Measurements from ENCODE around the gene CSRNP3.
"Not testable (repeated sequence)": the region's sequence is repeated elsewhere in the genome, so short reads cannot be mapped to it uniquely, and the experiment has no call there.

CSRNP3 gene

DNA sequence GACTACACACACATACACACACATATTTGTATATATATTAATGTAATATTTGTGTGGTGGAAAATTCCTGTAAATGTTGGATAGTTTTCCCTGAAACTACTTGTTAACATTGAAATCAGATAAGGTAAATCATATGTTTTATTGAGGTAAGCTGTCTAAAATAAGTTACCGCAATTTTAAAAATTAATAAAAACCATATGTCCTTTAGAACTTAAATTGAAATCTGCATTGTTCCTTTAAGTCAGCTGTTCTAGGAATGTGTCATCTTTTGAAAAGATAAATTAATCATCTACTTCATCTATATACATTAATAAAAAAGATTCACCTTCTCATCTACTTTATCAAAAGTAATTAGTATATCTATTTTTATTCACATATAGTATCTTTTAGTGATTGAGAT lies 102.0 kb downstream of the CSRNP3 start:
- Mint-ChIP-seq H3K27me3 (peaks cover 9 to 18% of the 10 kb centered on the region in 2 donors), H3K4me1 (ENCODE audit: low read depth in 2 of 2) (no peaks in the 10 kb centered on the region), H3K36me3 (ENCODE audit: insufficient read depth) (no peaks in the 10 kb centered on the region), H3K4me3 (no peak overlapping the region), H3K9me3 (no peaks in the 10 kb centered on the region), H3K27ac (no peak overlapping the region)
- DNase-seq (no peak), ATAC-seq (replicated peaks) (no peak)

- no peak for DNase-seq
- no peak for ATAC-seq (replicated peaks)
- H3K4me1 Mint-ChIP-seq (ENCODE audit: low read depth in 2 of 2): no peaks in the 10 kb centered on the region
- H3K27me3 Mint-ChIP-seq: peaks cover 9 to 13% of the 10 kb centered on the region in 2 donors
- no peak overlapping the region for H3K4me3 Mint-ChIP-seq
- no peaks in the 10 kb centered on the region for H3K9me3 Mint-ChIP-seq
- H3K36me3 Mint-ChIP-seq (ENCODE audit: insufficient read depth): no peaks in the 10 kb centered on the region
- H3K27ac Mint-ChIP-seq: no peak overlapping the region
Observed at GRCh38 chr2:165572151-165572550, 102.7 kb downstream of the CSRNP3 start.

DNA sequence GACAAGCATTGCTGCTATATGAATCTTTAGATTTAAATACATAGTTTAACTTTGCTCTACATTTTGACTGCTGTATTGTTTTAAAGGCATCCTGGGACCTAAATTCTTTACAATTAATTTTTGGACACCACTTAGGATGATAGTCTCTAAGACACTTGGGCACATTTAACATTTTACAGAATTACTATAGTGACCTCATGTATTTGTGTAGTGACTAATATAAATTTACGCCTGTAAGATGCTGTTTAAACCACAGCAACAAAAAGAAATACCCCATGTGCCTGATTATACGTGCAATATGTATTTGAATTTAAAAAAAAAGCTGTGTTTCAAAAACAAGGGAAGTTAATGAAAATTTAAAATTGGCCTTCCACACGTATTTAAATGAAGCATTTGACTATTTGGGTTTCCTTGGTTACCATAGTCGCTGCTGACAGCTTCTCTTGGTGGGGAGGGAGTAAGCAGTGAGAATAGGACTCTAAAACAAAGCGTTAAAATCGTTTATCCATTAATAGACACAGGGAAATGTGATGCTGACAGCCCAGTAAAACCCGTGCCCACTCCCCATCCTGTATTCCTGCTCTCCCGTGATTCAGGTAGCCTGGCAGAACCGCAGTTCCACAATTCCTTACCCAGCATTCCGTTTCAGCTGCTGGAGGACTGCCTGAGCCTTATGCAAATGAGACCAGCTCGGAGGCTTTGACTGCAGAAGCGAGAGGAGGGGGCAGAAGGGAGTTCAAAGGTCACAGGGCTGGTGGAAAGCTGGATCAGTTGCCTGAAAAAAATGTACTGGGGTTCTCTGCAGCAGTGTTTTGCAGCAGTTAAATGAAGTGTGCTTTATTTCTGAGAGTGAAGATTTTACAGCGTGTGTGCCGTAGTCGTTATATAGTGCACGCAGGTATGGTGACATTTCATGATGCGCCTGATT lies 104.3 kb downstream of the CSRNP3 start:
- ATAC-seq (replicated peaks) (no peak), DNase-seq (no peak)
- H3K36me3 Mint-ChIP-seq (ENCODE audit: insufficient read depth): no peaks in the 10 kb centered on the region
- no peaks in the 10 kb centered on the region for H3K9me3 Mint-ChIP-seq
- no peak overlapping the region for H3K27ac Mint-ChIP-seq
- no peaks in the 10 kb centered on the region for H3K4me1 Mint-ChIP-seq (ENCODE audit: low read depth in 2 of 2)
- peaks cover 6 to 9% of the 10 kb centered on the region in 2 donors for H3K27me3 Mint-ChIP-seq
- H3K4me3 Mint-ChIP-seq: no peak overlapping the region

GRCh38 chr2:165575044-165575615 lies 105.6 kb downstream of the CSRNP3 start:
- Mint-ChIP-seq H3K9me3 (no peaks in the 10 kb centered on the region), H3K27ac (no peak overlapping the region), H3K4me3 (no peak overlapping the region), H3K4me1 (ENCODE audit: low read depth in 2 of 2) (no peaks in the 10 kb centered on the region), H3K27me3 (peaks cover 5 to 9% of the 10 kb centered on the region in 2 donors), H3K36me3 (ENCODE audit: insufficient read depth) (no peaks in the 10 kb centered on the region)
- DNase-seq (no peak), ATAC-seq (replicated peaks) (no peak)

- no peaks in the 10 kb centered on the region for H3K4me1 Mint-ChIP-seq (ENCODE audit: low read depth in 2 of 2)
- DNase-seq: no peak
- no peak overlapping the region for H3K4me3 Mint-ChIP-seq
- H3K27ac Mint-ChIP-seq: no peak overlapping the region
- H3K9me3 Mint-ChIP-seq: no peaks in the 10 kb centered on the region
- peaks cover 0 to 9% of the 10 kb centered on the region in 2 donors for H3K27me3 Mint-ChIP-seq
- no peaks in the 10 kb centered on the region for H3K36me3 Mint-ChIP-seq (ENCODE audit: insufficient read depth)
- ATAC-seq (replicated peaks): no peak
Observed at GRCh38 chr2:165576409-165577154, 107.1 kb downstream of the CSRNP3 start.

DNA sequence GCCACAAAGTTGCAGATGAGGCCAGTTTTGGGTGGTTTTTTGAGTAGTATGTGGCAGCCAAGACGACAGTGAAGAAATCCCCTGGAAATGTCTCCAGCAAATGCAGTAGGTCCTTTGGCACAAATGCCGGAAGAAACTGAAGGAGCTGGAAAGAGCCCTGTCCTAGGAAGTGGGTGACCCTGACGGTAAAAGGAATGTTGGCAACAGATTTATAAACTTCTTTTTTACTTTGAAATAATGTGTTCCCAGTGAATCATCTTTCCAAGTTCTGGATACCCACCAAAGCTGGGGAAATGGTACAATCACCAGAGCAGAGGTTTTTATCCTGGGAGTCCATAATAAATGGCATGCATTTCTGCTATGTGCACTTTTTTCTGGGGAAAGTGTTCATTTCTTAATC lies 112.9 kb downstream of the CSRNP3 start:
- Mint-ChIP-seq H3K9me3 (no peaks in the 10 kb centered on the region), H3K27me3 (no peaks in the 10 kb centered on the region), H3K27ac (no peak overlapping the region), H3K4me3 (no peak overlapping the region), H3K4me1 (ENCODE audit: low read depth in 2 of 2) (no peaks in the 10 kb centered on the region), H3K36me3 (ENCODE audit: insufficient read depth) (no peaks in the 10 kb centered on the region)
- ATAC-seq (replicated peaks): no peak
- DNase-seq: no peak

- Mint-ChIP-seq H3K4me3 (no peak overlapping the region), H3K9me3 (no peaks in the 10 kb centered on the region), H3K36me3 (ENCODE audit: insufficient read depth) (no peaks in the 10 kb centered on the region), H3K27ac (no peak overlapping the region), H3K4me1 (ENCODE audit: low read depth in 2 of 2) (no peaks in the 10 kb centered on the region), H3K27me3 (no peaks in the 10 kb centered on the region)
- ATAC-seq (replicated peaks): no peak
- DNase-seq: no peak
Observed at GRCh38 chr2:165582863-165583506, 113.5 kb downstream of the CSRNP3 start.

- no peaks in the 10 kb centered on the region for H3K9me3 Mint-ChIP-seq
- no peaks in the 10 kb centered on the region for H3K4me1 Mint-ChIP-seq (ENCODE audit: low read depth in 2 of 2)
- ATAC-seq (replicated peaks): no peak
Observed at GRCh38 chr2:165584126-165584654, 114.7 kb downstream of the CSRNP3 start.

DNA sequence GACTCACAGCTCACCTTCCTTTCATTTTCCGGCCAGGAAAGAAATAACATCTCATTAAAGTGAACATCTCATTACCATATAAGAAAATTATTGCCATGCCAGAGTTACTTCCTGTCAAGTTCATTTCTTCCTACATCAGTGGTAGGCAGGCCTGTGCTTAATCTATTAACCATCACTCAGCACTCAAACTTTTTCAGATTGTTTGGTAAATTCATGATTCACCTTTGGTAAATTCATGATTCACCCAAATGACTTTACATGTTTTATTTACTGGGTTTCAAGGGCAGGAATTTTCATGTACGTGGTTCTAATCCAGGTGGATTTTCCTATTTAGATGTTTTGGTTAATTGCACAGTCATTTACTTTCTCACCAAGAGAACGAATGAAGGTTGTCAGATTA lies 116.5 kb downstream of the CSRNP3 start:
- no peaks in the 10 kb centered on the region for H3K36me3 Mint-ChIP-seq (ENCODE audit: insufficient read depth)
- DNase-seq: no peak

More at GRCh38 chr2:165584126-165584654, 114.7 kb downstream of the CSRNP3 start:
- DNase-seq: no peak
- no peak overlapping the region for H3K27ac Mint-ChIP-seq
- H3K36me3 Mint-ChIP-seq (ENCODE audit: insufficient read depth): no peaks in the 10 kb centered on the region
- H3K27me3 Mint-ChIP-seq: no peaks in the 10 kb centered on the region
- no peak overlapping the region for H3K4me3 Mint-ChIP-seq

DNA sequence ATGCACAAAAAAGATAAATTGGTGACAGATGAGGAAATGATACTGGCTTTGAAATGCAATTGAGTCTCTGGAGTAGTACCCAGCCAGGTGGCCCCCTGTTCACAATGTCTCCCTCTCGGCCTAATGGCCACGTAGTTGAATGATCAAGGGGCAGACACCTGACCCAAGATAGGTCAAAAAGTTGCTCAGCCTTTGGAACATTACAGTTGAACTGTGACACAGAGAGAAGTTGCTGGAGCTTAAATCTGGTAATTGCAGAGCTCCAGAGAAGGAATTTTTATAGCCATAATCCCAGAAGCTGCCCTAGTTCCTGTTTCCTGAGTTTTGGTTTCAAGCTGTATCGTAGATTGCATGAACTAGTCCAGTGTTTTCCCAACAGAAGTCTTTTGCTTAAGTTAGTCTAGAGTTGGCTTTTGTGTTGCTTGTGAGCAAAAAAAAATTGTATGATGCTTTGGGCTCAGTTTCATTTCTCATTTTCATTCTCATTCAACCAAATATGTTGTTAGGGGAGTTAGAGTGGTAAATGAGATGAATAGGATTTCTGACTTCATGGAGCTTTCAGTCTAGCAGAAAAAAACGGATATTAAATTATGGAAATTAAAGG lies 117.9 kb downstream of the CSRNP3 start:
- Mint-ChIP-seq H3K27ac (no peak overlapping the region), H3K27me3 (peaks cover 6 to 18% of the 10 kb centered on the region in 2 donors), H3K36me3 (ENCODE audit: insufficient read depth) (no peaks in the 10 kb centered on the region), H3K4me3 (no peak overlapping the region), H3K9me3 (no peaks in the 10 kb centered on the region), H3K4me1 (ENCODE audit: low read depth in 2 of 2) (no peaks in the 10 kb centered on the region)
- ATAC-seq (replicated peaks) (no peak), DNase-seq (no peak)

More for the DNA sequence above, 116.5 kb downstream of the CSRNP3 start:
- Mint-ChIP-seq H3K4me1 (ENCODE audit: low read depth in 2 of 2) (no peaks in the 10 kb centered on the region), H3K27me3 (peaks cover 4 to 5% of the 10 kb centered on the region in 2 donors), H3K4me3 (no peak overlapping the region), H3K9me3 (no peaks in the 10 kb centered on the region), H3K27ac (no peak overlapping the region)
- no peak for ATAC-seq (replicated peaks)

DNA sequence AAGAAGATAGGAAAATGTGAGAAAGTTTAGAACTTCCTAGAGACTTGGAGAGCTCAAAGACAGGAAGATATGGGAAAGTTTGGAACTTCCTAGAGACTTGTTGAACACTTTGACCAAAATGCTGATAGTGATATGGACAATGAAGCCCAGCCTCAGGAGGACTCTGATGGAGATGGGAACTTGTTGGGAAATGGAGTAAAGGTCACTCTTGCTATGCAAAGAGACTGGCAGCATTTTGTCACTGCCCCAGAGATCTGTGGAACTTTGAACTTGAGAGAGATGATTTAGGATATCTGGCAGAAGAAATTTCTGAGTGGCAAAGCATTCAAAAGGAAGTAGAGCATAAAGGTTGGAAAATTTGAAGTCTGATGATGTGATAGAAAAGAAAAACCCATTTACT lies 121.5 kb downstream of the CSRNP3 start:
- not testable (repeated sequence) for H3K4me1 Mint-ChIP-seq (ENCODE audit: low read depth in 2 of 2); ATAC-seq (replicated peaks); H3K27ac Mint-ChIP-seq; H3K9me3 Mint-ChIP-seq; H3K4me3 Mint-ChIP-seq; H3K36me3 Mint-ChIP-seq (ENCODE audit: insufficient read depth); DNase-seq
- H3K27me3 Mint-ChIP-seq: peaks cover 6 to 18% of the 10 kb centered on the region in 2 donors

- peaks cover 0 to 3% of the 10 kb centered on the region in 2 donors for H3K4me1 Mint-ChIP-seq (ENCODE audit: low read depth in 2 of 2)
- ATAC-seq (replicated peaks) (no peak), DNase-seq (no peak)
- no peaks in the 10 kb centered on the region for H3K9me3 Mint-ChIP-seq
- H3K27me3 Mint-ChIP-seq: peaks cover 6 to 18% of the 10 kb centered on the region in 2 donors
- no peak overlapping the region for H3K4me3 Mint-ChIP-seq
- no peaks in the 10 kb centered on the region for H3K36me3 Mint-ChIP-seq (ENCODE audit: insufficient read depth)
- no peak overlapping the region for H3K27ac Mint-ChIP-seq
Observed at GRCh38 chr2:165593081-165593480, 123.6 kb downstream of the CSRNP3 start.
